Endodermal cell (in vitro differentiated cells): ENCODE data around the gene MEGF11. TPM values are rescaled to one million over a fixed set of nuclear protein-coding genes. Genes with fewer than 3 reads are reported as not detected.

Experiments used
- DNase-seq: peaks from one replicate; pipeline ENCODE4 v3.0.0-alpha.2; 2017
- H3K27ac ChIP-seq: 2 replicates; pipeline ENCODE4 v1.5.1; 2013; ENCODE audit warnings: mild to moderate bottlenecking, low read depth, low read length, moderate library complexity
- H3K27me3 ChIP-seq: 2 replicates; pipeline ENCODE4 v1.6.1; 2013; ENCODE audit warnings: mild to moderate bottlenecking, low read length, moderate library complexity; ENCODE audit not compliant: insufficient read depth, control insufficient read depth, poor library complexity, severe bottlenecking
- H3K36me3 ChIP-seq: 2 replicates; pipeline ENCODE4 v1.7.0; 2013; ENCODE audit warnings: mild to moderate bottlenecking, low read length, moderate library complexity; ENCODE audit not compliant: control insufficient read depth, insufficient read depth
- H3K4me1 ChIP-seq: one replicate; pipeline ENCODE4 v1.7.0; 2013; ENCODE audit warnings: low read length; ENCODE audit not compliant: control insufficient read depth, insufficient read depth
- H3K4me3 ChIP-seq: 2 replicates; pipeline ENCODE4 v1.5.1; 2013; ENCODE audit warnings: mild to moderate bottlenecking, low read length, moderate library complexity
- H3K9ac ChIP-seq: 2 replicates; pipeline ENCODE4 v1.6.1; 2013; ENCODE audit warnings: mild to moderate bottlenecking, low read length, moderate library complexity; ENCODE audit not compliant: poor library complexity, severe bottlenecking; ENCODE audit errors: extremely low read depth
- H3K9me3 ChIP-seq: 2 replicates; pipeline ENCODE4 v1.6.1; 2013; ENCODE audit warnings: mild to moderate bottlenecking, low read length, moderate library complexity; ENCODE audit not compliant: control insufficient read depth
- H3K27ac Mint-ChIP-seq: 2 replicates; pipeline ENCODE4 v1.8.0; 2020; ENCODE audit warnings: mixed read lengths
- H3K27me3 Mint-ChIP-seq: 2 replicates; pipeline ENCODE4 v1.8.0; 2021; ENCODE audit warnings: mild to moderate bottlenecking, mixed read lengths; ENCODE audit not compliant: insufficient read depth
- H3K36me3 Mint-ChIP-seq: 2 replicates; pipeline ENCODE4 v1.8.0; 2020; ENCODE audit warnings: low read depth, mixed read lengths
- H3K4me1 Mint-ChIP-seq: 2 replicates; pipeline ENCODE4 v1.8.0; 2020; ENCODE audit warnings: mixed read lengths
- H3K4me3 Mint-ChIP-seq: 2 replicates; pipeline ENCODE4 v1.8.0; 2020; ENCODE audit warnings: mild to moderate bottlenecking, moderate library complexity, mixed read lengths
- H3K9me3 Mint-ChIP-seq: 2 replicates; pipeline ENCODE4 v1.8.0; 2020; ENCODE audit warnings: mild to moderate bottlenecking, mixed read lengths
- WGBS, 2 experiments: methylation state at CpG; one replicate each; pipeline versions ENCODE4 v1.1.5 to v1.1.7; 2013; ENCODE audit warnings: missing lambda C conversion rate in 2 of 2, mixed read lengths in 1 of 2; ENCODE audit not compliant: insufficient coverage in 1 of 2, insufficient read length in 1 of 2; 5-methylcytosine and 5-hydroxymethylcytosine counted together
- total RNA-seq, 2 donors: library from RNA; stranded (reverse); fragmentation: NEBNext Ultra II Directional in 1 of 2; extraction: Animal tissue kit (Norgen Biotek cat#: 25700) in 1 of 2; gene quantifications; 2 replicates in 1 of 2; 3 replicates in 1 of 2; pipeline ENCODE4 v1.2.1, GENCODE V29; 2021
- TF ChIP-seq, protein P1 (sequence below): fragments of 200-600 bp; sonication (generic); conservative IDR thresholded peaks from 2 replicates; pipeline ENCODE4 v1.5.0; 2021; ENCODE audit warnings: antibody characterized with exemption, mild to moderate bottlenecking

The MEGF11 gene
- total RNA-seq, 2 donors from 2014 or later = 0.73 to 1.2 TPM

DNA sequence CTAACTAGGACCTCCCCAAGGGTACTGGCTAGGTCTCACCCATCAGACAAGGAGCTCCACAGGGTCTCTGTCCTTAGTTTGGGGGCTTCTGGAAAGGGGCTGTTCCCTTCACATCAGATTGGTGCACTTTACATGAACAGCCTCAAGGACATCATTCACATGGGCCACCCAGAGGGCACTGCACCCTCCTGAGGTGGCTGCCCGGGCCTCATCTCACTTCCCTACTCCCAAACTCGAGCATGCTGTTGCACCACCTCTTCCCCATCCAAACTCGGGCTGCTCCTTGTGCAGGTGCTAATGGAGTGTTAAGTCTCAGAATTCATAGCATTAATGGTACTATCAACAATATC is 336.2 kb downstream of the MEGF11 start:
- no peak overlapping the region for H3K9ac ChIP-seq
- Mint-ChIP-seq H3K9me3 (no peaks in the 10 kb centered on the region), H3K4me1 (peaks cover 2% of the 10 kb centered on the region), H3K36me3 (peaks cover 7% of the 10 kb centered on the region), H3K27me3 (no peaks in the 10 kb centered on the region), H3K27ac (no peak overlapping the region), H3K4me3 (no peak overlapping the region)
- no peaks in the 10 kb centered on the region for H3K27me3 ChIP-seq
- TF ChIP-seq, protein P1, sequence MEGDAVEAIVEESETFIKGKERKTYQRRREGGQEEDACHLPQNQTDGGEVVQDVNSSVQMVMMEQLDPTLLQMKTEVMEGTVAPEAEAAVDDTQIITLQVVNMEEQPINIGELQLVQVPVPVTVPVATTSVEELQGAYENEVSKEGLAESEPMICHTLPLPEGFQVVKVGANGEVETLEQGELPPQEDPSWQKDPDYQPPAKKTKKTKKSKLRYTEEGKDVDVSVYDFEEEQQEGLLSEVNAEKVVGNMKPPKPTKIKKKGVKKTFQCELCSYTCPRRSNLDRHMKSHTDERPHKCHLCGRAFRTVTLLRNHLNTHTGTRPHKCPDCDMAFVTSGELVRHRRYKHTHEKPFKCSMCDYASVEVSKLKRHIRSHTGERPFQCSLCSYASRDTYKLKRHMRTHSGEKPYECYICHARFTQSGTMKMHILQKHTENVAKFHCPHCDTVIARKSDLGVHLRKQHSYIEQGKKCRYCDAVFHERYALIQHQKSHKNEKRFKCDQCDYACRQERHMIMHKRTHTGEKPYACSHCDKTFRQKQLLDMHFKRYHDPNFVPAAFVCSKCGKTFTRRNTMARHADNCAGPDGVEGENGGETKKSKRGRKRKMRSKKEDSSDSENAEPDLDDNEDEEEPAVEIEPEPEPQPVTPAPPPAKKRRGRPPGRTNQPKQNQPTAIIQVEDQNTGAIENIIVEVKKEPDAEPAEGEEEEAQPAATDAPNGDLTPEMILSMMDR = no peak
- 80 to 90% methylated on average over 1 to 3 of the region's 3 CpGs for WGBS, 2 experiments
- peaks cover 3% of the 10 kb centered on the region for H3K4me1 ChIP-seq
- DNase-seq = no peak
- peaks cover 5% of the 10 kb centered on the region for H3K36me3 ChIP-seq
- H3K9me3 ChIP-seq = no peaks in the 10 kb centered on the region
- no peak overlapping the region for H3K27ac ChIP-seq
- H3K4me3 ChIP-seq = no peak overlapping the region

DNA sequence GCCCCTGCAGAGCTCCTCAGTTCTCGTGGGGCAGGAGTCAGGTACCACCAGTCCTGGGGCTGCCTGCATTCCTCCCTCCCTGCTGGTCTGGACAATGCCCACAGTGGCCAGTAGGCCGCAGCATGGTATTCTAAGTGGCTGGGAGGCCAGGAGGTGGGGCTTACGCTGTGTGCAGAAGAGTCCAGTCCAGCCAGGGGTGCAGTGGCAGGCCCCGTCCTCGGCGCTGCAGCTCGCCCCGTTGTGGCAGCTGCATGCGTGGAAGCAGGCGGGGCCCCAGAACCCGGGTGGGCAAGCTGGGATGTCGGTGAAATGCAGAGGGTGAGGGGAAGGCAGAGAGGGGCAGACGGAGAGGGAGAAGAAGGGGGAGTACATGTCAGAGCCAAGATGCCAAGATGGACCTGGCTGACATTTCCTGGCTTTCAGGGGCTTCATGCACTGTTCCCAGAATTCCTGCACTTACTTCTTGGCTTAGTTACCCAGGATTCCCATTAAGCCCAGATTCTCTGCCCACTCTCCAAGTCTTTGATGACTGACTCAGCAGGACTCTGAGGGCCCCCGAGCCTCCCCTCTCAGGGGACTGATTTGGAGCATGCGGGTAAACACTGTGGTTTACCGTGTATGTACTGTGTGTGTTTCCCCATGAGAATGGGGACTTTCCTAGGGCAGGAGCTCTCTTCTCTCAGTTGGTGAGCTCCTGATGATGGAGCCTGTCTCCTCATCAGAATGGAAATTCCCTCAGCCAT is 336.7 kb downstream of the MEGF11 start:
- Mint-ChIP-seq H3K4me1 (peaks cover 2% of the 10 kb centered on the region), H3K9me3 (no peaks in the 10 kb centered on the region), H3K36me3 (peaks cover 7% of the 10 kb centered on the region), H3K27me3 (no peaks in the 10 kb centered on the region), H3K4me3 (no peak overlapping the region), H3K27ac (peak overlapping the region; percentile 52)
- Histone ChIP-seq H3K9ac (no peak overlapping the region), H3K27ac (no peak overlapping the region), H3K36me3 (peaks cover 11% of the 10 kb centered on the region), H3K9me3 (no peaks in the 10 kb centered on the region), H3K4me3 (no peak overlapping the region), H3K4me1 (peaks cover 3% of the 10 kb centered on the region), H3K27me3 (no peaks in the 10 kb centered on the region)
- 64 to 74% methylated on average over 9 to 16 of the region's 16 CpGs for WGBS, 2 experiments
- peak; percentile 92 for DNase-seq
- TF ChIP-seq, protein P1 = peak; percentile 81

DNA sequence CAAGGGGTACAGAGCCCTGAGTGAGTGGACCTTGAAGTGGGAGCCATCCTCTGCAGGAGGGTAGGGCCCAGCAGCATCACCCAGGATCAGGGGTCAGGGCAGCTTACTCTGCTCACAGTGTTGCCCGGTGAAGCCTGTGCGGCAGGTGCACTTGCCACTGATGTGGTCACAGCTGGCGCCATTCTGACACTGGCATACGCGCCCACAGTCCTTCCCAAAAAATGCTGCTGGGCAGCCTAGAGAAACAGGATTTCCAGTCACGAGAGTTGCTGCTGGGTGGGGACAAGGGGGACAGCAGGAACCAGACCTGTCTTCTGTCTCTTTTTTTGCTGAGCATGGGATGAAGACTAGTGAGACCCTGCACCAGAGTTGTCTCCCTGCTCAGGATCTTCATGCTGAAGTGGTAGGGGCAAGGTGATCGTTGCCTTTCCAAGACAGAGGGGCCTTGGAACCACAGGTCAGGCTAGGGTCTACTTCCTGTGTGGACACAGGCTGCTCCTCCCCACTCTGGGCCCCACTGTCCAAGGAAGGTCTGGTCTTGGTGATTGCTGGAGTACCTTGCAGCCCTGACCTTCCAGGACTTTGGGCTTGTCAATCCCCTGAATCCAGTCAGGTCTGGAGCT is 337.4 kb downstream of the MEGF11 start:
- H3K9ac ChIP-seq = no peak overlapping the region

More for the DNA sequence above, 337.4 kb downstream of the MEGF11 start:
- Histone ChIP-seq H3K27me3 (no peaks in the 10 kb centered on the region), H3K9me3 (no peaks in the 10 kb centered on the region), H3K4me1 (peaks cover 3% of the 10 kb centered on the region), H3K36me3 (peaks cover 16% of the 10 kb centered on the region), H3K4me3 (no peak overlapping the region), H3K27ac (no peak overlapping the region)
- Mint-ChIP-seq H3K27ac (peak overlapping the region; percentile 52), H3K4me3 (no peak overlapping the region), H3K27me3 (no peaks in the 10 kb centered on the region), H3K36me3 (peaks cover 9% of the 10 kb centered on the region), H3K9me3 (no peaks in the 10 kb centered on the region), H3K4me1 (peaks cover 2% of the 10 kb centered on the region)
- TF ChIP-seq, protein P1 = no peak
- whole genome bisulfite sequencing, 2 experiments = 88 to 92% methylated on average over 5 to 7 of the region's 7 CpGs
- DNase-seq = no peak
